Measurements from ENCODE around the gene KRTDAP.

Gene KRTDAP

DNA sequence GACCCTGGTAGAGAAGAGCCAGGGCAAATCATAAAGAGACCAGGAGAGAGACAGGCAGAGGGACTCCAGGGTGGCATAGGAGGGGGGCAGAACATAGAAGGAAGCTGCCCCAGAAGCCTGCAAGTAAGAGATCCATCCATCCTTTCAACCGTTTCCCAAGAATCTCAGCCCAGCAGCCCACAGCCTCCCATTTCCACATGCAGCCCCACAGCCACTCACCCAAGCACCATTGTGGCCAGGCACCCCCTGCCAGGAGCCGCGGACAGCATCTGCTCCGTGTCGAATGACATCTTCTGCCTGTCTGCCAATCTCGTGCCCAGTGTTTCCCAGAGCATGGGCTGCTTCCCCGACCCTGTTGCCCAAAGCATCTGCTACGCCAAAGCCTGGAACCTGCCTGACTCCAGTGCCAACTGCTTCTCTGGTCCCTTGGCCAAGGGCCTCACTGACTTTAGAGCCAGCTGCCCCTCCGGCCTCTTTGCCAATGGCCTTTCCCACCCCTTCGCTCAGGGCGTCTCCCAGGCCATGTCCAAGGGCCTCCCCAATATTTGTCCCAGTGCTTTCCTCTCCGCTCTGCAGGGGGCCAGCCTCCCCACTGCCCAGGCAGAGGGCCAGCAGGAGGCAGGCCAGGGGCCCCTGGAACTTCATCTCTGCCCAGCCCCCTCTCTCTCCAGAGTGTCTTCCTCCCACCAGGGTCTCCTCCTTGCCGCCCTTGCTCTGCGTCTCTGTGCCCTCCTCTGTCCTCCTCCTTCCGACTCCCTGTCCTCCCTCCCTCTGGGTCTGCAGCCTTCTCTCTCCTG, 22.8 kb upstream of the KRTDAP start:
- no peak overlapping the region for H3K4me3 ChIP-seq (ENCODE audit: low read depth, low read length)
- H3K27me3 ChIP-seq (ENCODE audit: insufficient read depth, low read length), result no peaks in the 10 kb centered on the region
- peaks cover 16% of the 10 kb centered on the region for H3K4me1 ChIP-seq (ENCODE audit: control insufficient read depth, insufficient read depth, low read length, unreplicated experiment)
- no peaks in the 10 kb centered on the region for H3K79me2 ChIP-seq (ENCODE audit: control insufficient read depth, insufficient read depth, low read length, unreplicated experiment)
- no peaks in the 10 kb centered on the region for H3K36me3 ChIP-seq (ENCODE audit: insufficient read depth, low read length)
- no peak overlapping the region for H2AFZ ChIP-seq (ENCODE audit: low read length, unreplicated experiment)
- H3K27ac ChIP-seq (ENCODE audit: low read depth, low read length), result no peak overlapping the region

DNA sequence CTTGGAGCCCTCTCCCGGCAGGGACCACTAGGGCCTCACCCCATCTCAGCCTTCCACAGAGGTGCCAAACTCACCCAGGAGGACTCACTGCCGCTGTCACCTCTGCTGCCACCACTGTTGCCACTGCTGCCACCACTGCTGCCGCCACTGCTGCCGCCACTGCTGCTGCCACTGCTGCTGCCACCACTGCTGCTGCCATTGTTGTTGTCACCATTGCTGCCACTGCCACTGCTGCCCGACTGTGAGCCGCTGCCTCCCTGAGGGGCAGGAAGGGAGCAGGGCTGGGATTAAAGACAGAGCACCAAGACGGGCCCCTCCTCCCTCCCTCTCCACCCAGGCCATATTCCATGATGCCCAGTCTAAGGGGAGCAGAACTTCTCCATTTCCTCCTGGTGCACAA, 21.1 kb upstream of the KRTDAP start:
- Histone ChIP-seq H3K27me3 (ENCODE audit: insufficient read depth, low read length) (no peaks in the 10 kb centered on the region), H2AFZ (ENCODE audit: low read length, unreplicated experiment) (no peak overlapping the region), H3K4me3 (ENCODE audit: low read depth, low read length) (no peak overlapping the region), H3K4me1 (ENCODE audit: control insufficient read depth, insufficient read depth, low read length, unreplicated experiment) (peaks cover 13% of the 10 kb centered on the region), H3K27ac (ENCODE audit: low read depth, low read length) (no peak overlapping the region), H3K36me3 (ENCODE audit: insufficient read depth, low read length) (no peaks in the 10 kb centered on the region), H3K79me2 (ENCODE audit: control insufficient read depth, insufficient read depth, low read length, unreplicated experiment) (no peaks in the 10 kb centered on the region)

DNA sequence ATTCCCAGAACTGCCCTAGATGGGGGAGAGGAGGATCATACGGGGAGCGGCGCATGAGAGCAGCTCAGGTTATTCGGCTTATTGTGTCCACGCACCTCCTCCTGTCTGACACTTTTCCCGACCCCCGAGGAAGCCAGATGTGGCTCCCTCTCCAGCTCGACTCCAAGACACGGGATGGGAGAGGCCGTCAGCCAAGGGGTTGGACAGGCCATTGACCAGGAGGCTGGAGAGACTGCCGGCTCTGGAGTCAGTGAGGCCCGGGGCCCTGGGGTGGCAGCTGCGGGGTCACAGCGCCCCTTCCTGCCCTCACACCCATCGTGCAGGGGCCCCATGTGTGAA, 20.3 kb upstream of the KRTDAP start:
- Histone ChIP-seq H3K27me3 (ENCODE audit: insufficient read depth, low read length) (no peaks in the 10 kb centered on the region), H3K79me2 (ENCODE audit: control insufficient read depth, insufficient read depth, low read length, unreplicated experiment) (no peaks in the 10 kb centered on the region), H3K36me3 (ENCODE audit: insufficient read depth, low read length) (no peaks in the 10 kb centered on the region), H3K4me3 (ENCODE audit: low read depth, low read length) (peak overlapping the region; percentile 74; the same call in 1 of the 2 replicates), H3K4me1 (ENCODE audit: control insufficient read depth, insufficient read depth, low read length, unreplicated experiment) (peaks cover 13% of the 10 kb centered on the region), H2AFZ (ENCODE audit: low read length, unreplicated experiment) (no peak overlapping the region), H3K27ac (ENCODE audit: low read depth, low read length) (no peak overlapping the region)

DNA sequence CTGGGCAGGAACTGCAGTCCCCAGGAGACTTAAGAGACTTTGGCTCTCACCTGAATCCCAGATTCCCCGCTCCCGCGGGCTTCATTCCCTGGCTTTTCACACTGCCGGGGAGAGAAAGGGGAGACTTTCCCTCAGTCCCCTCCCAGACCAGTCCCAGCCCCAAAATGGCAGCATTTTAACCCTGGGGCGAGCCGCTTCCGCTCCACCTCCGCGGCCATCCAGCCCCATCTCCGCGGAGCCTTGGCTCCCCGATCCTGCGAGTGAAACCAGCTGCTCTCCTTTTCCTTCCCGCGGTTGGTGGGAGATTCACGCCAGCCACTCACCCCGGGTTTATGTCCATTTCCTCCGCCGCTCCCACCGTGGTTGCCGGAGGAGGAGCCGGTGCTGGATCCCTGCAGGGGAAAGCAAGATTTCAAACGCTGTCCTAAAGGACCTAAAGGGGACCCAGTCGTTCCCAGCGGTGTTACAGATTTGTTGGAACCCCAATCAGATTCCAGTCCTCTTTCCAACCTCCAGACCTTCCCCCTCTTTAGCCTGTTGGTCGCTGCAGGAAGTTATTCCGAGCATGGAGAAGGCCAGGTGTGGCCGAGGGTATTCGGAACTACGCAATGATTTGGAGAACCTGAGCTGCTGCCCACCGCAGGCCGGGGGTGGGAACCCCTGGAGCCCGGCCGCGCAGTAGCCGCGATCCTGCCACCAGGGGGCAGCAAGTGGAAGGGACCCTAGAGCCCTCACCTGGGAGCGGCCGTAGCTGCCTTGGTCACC, 19.8 kb upstream of the KRTDAP start:
- no peaks in the 10 kb centered on the region for H3K36me3 ChIP-seq (ENCODE audit: insufficient read depth, low read length)
- no peaks in the 10 kb centered on the region for H3K79me2 ChIP-seq (ENCODE audit: control insufficient read depth, insufficient read depth, low read length, unreplicated experiment)
- H2AFZ ChIP-seq (ENCODE audit: low read length, unreplicated experiment), result peak overlapping the region; percentile 4
- H3K4me1 ChIP-seq (ENCODE audit: control insufficient read depth, insufficient read depth, low read length, unreplicated experiment), result peaks cover 13% of the 10 kb centered on the region
- H3K4me3 ChIP-seq (ENCODE audit: low read depth, low read length), result peak overlapping the region; percentile 74
- H3K27ac ChIP-seq (ENCODE audit: low read depth, low read length), result no peak overlapping the region
- H3K27me3 ChIP-seq (ENCODE audit: insufficient read depth, low read length), result no peaks in the 10 kb centered on the region

DNA sequence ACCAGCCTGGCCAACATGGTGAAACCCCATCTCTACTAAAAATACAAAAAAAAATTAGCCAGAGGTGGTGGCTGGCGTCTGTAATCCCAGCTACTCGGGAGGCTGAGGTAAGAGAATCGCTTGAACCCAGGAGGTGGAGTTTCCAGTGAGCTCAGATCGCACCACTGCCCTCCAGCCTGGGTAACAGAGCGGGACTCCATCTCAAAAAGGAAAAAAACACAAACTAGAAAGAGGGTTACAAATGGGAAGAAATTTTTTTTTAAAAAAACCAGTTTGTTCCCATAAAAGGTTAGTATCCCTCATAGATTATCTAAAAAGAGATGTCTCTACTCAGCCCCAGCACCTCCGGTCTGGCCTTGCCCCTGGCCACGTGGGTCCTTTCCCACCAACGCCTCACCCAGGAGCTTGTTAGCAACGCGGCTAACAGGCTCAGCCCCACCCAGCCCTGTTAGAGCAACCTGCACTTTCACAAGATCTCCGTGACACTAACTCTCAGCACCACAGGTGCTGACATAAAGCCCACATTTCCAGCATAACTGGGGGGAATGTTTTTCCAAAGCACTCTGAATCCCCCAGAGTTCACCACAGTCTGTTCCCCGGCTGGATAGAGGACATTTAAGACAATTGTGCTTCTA, 18.9 kb upstream of the KRTDAP start:
- Histone ChIP-seq H2AFZ (ENCODE audit: low read length, unreplicated experiment) (peak overlapping the region; percentile 22), H3K36me3 (ENCODE audit: insufficient read depth, low read length) (no peaks in the 10 kb centered on the region)

DNA sequence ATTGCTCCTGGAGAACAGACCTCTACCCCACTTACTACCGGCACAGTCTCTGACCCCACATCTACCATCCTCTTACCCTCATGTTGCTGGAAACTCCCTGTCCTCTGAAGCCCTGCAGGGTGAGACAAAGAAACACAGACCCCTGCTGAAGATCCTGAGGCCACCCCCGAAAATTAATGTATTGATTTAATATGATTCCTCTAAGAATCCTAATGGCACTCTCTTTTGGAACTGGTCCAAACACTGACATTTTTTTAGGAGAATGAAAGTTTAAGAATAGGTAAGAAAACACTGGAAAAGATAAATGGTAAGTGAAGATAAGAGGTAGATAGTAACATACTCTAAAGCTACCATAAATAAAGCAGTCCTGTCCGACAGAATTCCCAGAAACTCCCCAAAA, 17.9 kb upstream of the KRTDAP start:
- H3K4me3 ChIP-seq (ENCODE audit: low read depth, low read length), result no peak overlapping the region
- H3K27ac ChIP-seq (ENCODE audit: low read depth, low read length), result no peak overlapping the region
- no peaks in the 10 kb centered on the region for H3K27me3 ChIP-seq (ENCODE audit: insufficient read depth, low read length)
- no peaks in the 10 kb centered on the region for H3K79me2 ChIP-seq (ENCODE audit: control insufficient read depth, insufficient read depth, low read length, unreplicated experiment)
- H2AFZ ChIP-seq (ENCODE audit: low read length, unreplicated experiment), result no peak overlapping the region
- no peaks in the 10 kb centered on the region for H3K36me3 ChIP-seq (ENCODE audit: insufficient read depth, low read length)
- no peaks in the 10 kb centered on the region for H3K4me1 ChIP-seq (ENCODE audit: control insufficient read depth, insufficient read depth, low read length, unreplicated experiment)

More for the DNA sequence above, 18.9 kb upstream of the KRTDAP start:
- Histone ChIP-seq H3K4me3 (ENCODE audit: low read depth, low read length) (peak overlapping the region; percentile 74), H3K27me3 (ENCODE audit: insufficient read depth, low read length) (no peaks in the 10 kb centered on the region), H3K79me2 (ENCODE audit: control insufficient read depth, insufficient read depth, low read length, unreplicated experiment) (no peaks in the 10 kb centered on the region), H3K27ac (ENCODE audit: low read depth, low read length) (no peak overlapping the region), H3K4me1 (ENCODE audit: control insufficient read depth, insufficient read depth, low read length, unreplicated experiment) (peaks cover 9% of the 10 kb centered on the region)

DNA sequence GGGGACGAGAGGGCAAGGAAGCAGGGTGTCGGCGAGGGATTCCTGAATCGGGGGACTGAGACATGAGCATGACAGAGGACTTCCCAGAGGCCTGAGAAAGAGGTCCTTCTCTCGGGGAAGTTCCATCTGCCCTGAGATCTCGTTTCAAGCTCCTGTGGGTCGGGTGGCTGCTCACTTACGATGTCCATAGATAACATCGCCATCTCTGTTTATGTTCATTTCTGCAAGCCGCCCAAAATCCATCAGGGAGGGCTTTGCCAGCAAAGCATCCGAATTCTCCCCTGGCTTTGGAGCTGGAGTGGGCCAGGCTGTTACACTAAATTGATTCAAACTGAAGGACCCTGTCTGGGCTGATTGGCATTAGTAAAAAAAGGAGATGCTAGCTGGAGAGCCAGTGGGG, 17.3 kb upstream of the KRTDAP start:
- Histone ChIP-seq H3K27ac (ENCODE audit: low read depth, low read length) (no peak overlapping the region), H3K4me1 (ENCODE audit: control insufficient read depth, insufficient read depth, low read length, unreplicated experiment) (no peaks in the 10 kb centered on the region), H3K4me3 (ENCODE audit: low read depth, low read length) (no peak overlapping the region), H2AFZ (ENCODE audit: low read length, unreplicated experiment) (no peak overlapping the region), H3K27me3 (ENCODE audit: insufficient read depth, low read length) (no peaks in the 10 kb centered on the region), H3K79me2 (ENCODE audit: control insufficient read depth, insufficient read depth, low read length, unreplicated experiment) (no peaks in the 10 kb centered on the region), H3K36me3 (ENCODE audit: insufficient read depth, low read length) (no peaks in the 10 kb centered on the region)

DNA sequence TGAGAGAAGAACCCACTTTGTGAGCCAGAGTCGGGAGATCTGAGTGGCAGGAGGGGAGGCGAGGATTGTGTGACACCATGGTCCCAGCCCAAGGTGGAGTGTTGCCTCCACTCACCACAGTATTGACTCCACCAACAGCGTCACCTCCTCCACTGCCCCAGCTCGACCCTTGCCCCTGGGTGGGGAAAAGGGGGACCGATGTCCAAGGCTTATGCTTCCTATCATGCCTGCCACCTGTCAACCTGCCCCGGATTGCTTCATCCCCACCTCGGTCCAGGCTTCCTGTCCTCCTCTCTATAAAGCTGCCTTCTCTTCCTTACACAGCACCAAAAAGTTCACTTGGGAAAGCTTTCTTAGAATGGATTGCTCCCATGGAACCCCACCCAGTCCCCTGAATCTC, 15.7 kb upstream of the KRTDAP start:
- Histone ChIP-seq H2AFZ (ENCODE audit: low read length, unreplicated experiment) (no peak overlapping the region), H3K27ac (ENCODE audit: low read depth, low read length) (no peak overlapping the region), H3K4me1 (ENCODE audit: control insufficient read depth, insufficient read depth, low read length, unreplicated experiment) (no peaks in the 10 kb centered on the region), H3K27me3 (ENCODE audit: insufficient read depth, low read length) (no peaks in the 10 kb centered on the region), H3K79me2 (ENCODE audit: control insufficient read depth, insufficient read depth, low read length, unreplicated experiment) (no peaks in the 10 kb centered on the region), H3K36me3 (ENCODE audit: insufficient read depth, low read length) (no peaks in the 10 kb centered on the region), H3K4me3 (ENCODE audit: low read depth, low read length) (no peak overlapping the region)

DNA sequence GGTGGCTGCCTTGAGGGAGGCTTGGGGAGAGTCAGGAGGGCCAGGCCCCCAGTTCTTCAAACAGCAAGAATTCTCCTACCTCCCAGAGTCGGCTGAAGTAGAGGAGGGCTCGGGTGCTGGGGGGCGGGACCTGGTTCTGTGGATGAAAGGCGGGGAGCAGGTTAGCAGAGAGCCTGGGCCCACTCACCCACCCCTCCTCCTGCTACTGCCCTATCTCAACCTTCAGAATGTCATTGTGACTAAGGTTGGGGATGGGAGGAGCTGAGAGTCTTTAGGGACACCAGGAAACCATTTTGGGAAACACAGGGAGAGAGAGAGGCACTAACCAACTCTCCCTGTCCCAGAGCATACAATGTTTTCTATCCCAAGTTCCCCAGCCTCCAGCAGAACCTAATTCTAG, 12.5 kb upstream of the KRTDAP start:
- H2AFZ ChIP-seq (ENCODE audit: low read length, unreplicated experiment), result no peak overlapping the region
- no peaks in the 10 kb centered on the region for H3K4me1 ChIP-seq (ENCODE audit: control insufficient read depth, insufficient read depth, low read length, unreplicated experiment)
- H3K27me3 ChIP-seq (ENCODE audit: insufficient read depth, low read length), result no peaks in the 10 kb centered on the region
- H3K27ac ChIP-seq (ENCODE audit: low read depth, low read length), result no peak overlapping the region
- H3K36me3 ChIP-seq (ENCODE audit: insufficient read depth, low read length), result no peaks in the 10 kb centered on the region
- no peaks in the 10 kb centered on the region for H3K79me2 ChIP-seq (ENCODE audit: control insufficient read depth, insufficient read depth, low read length, unreplicated experiment)
- no peak overlapping the region for H3K4me3 ChIP-seq (ENCODE audit: low read depth, low read length)

DNA sequence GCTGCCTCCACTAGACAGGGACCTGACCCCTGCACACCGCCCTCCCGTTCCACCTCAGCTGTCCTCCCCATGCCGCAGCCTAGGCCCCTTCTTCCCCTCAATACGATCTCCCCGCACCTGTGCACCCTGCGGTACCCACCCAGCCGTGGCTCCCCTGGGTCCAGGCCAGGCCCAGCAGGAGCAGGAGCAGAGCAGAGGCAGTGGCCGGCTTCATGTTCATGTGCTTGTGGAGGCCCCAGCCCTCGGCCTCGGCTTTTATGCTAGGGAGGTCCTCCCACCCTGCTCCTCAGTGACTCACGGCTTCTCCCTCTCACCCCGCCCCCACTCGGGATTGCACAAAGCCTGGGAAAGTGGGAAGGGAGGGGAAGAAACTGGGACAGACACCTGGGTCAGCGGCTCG, 11.4 kb upstream of the KRTDAP start:
- Histone ChIP-seq H3K4me1 (ENCODE audit: control insufficient read depth, insufficient read depth, low read length, unreplicated experiment) (no peaks in the 10 kb centered on the region), H3K79me2 (ENCODE audit: control insufficient read depth, insufficient read depth, low read length, unreplicated experiment) (no peaks in the 10 kb centered on the region), H2AFZ (ENCODE audit: low read length, unreplicated experiment) (no peak overlapping the region), H3K27ac (ENCODE audit: low read depth, low read length) (no peak overlapping the region), H3K27me3 (ENCODE audit: insufficient read depth, low read length) (no peaks in the 10 kb centered on the region), H3K4me3 (ENCODE audit: low read depth, low read length) (no peak overlapping the region), H3K36me3 (ENCODE audit: insufficient read depth, low read length) (no peaks in the 10 kb centered on the region)
